Retinal pigment epithelial cell (primary cell): ENCODE data around the gene CSF1R.

Source experiments
- DNase-seq: peaks from one replicate; pipeline ENCODE4 v3.0.0-alpha.2; 2010; ENCODE audit warnings: low read depth
- H3K4me3 ChIP-seq: 2 replicates; pipeline ENCODE4 v1.5.1; 2011; ENCODE audit warnings: mild to moderate bottlenecking, low read length, control low read depth, moderate library complexity
- TF ChIP-seq, protein P1 (sequence below): conservative IDR thresholded peaks from 2 replicates; pipeline ENCODE4 v1.5.1; 2011; ENCODE audit warnings: low read depth, low read length, control low read depth, inconsistent platforms

CSF1R gene

DNA sequence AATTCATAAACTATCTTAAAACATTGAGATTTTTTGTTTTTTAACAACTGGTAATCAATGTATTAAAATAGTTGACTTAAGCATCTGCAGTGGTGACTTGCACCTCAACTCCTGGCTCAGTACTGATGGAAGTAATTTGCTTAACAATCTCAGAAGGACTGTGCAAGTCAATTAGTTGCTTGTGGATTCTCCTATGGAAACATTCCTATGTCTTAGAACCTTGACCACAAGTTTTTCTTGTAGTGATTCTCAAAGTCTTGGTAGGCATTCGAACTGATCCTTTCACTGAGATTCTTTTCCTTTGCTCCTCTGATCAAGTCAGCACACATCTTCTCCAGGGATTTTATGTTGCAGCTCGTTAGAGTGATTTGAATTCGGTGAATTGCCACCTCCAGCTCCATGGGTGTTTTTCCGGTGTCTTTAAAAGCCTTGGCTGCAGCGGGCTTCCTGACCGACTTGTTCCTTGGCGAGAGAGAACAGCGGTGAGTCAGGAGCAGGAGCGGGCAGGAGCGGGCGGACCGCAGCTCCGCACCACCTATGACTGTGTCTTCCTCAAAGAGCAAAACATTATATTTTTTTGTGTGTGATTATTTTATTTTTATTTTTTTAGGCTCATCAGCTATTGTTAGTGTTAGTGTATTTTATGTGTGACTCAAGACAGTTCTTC lies 64.7 kb downstream of the CSF1R start:
- DNase-seq: peak; percentile 71
- H3K4me3 ChIP-seq: peak overlapping the region; percentile 6
- TF ChIP-seq, protein P1, sequence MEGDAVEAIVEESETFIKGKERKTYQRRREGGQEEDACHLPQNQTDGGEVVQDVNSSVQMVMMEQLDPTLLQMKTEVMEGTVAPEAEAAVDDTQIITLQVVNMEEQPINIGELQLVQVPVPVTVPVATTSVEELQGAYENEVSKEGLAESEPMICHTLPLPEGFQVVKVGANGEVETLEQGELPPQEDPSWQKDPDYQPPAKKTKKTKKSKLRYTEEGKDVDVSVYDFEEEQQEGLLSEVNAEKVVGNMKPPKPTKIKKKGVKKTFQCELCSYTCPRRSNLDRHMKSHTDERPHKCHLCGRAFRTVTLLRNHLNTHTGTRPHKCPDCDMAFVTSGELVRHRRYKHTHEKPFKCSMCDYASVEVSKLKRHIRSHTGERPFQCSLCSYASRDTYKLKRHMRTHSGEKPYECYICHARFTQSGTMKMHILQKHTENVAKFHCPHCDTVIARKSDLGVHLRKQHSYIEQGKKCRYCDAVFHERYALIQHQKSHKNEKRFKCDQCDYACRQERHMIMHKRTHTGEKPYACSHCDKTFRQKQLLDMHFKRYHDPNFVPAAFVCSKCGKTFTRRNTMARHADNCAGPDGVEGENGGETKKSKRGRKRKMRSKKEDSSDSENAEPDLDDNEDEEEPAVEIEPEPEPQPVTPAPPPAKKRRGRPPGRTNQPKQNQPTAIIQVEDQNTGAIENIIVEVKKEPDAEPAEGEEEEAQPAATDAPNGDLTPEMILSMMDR: no peak

DNA sequence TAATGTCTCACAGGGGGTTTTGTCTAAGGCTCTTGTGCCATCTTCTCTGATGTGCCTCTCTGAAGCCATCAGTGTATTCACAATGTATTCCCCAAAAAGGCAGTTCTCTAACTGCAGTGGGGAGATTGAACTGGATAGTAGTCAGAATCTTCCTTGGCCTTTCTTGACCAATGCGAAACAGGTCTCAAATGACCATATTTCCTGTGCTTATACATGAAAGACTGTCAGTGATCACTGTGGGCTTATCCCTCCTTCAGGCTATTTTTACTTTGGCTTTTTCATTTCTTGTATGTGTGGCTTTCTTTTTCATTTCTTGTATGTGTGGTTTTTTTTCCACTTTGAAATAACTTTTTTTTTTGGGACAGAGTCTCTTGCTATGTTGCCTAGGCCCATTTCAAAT lies 66.1 kb downstream of the CSF1R start:
- H3K4me3 ChIP-seq: no peak overlapping the region
- TF ChIP-seq, protein P1: no peak
- DNase-seq: no peak

- DNase-seq: no peak
- TF ChIP-seq, protein P1: no peak
- no peak overlapping the region for H3K4me3 ChIP-seq
These were observed 68.9 kb downstream of the CSF1R start for GRCh38 chr5:150017226-150018005.

- TF ChIP-seq, protein P1: no peak
- H3K4me3 ChIP-seq: no peak overlapping the region
These were observed 69.8 kb downstream of the CSF1R start for GRCh38 chr5:150016537-150016936.

DNA sequence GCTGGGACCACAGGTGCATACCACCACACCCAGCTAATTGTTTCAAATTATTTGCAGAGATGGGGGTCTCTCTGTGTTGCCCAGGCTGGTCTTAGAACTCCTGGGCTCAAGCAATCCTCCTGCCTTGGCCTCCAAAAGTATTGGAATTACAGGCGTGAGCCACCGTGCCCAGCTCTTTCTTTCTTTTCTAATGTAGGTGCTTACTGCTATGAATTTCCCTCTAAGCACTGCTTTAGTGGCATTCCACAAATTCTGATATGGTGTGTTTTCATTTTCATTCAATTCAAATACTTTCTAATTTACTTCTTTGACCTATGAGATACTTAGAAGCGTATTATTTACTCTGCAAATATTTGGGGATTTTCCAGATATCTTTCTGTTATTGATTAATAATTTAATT lies 70.9 kb downstream of the CSF1R start:
- TF ChIP-seq, protein P1: no peak
- DNase-seq: no peak
- no peak overlapping the region for H3K4me3 ChIP-seq

More at GRCh38 chr5:150016537-150016936, 69.8 kb downstream of the CSF1R start:
- no peak for DNase-seq

DNA sequence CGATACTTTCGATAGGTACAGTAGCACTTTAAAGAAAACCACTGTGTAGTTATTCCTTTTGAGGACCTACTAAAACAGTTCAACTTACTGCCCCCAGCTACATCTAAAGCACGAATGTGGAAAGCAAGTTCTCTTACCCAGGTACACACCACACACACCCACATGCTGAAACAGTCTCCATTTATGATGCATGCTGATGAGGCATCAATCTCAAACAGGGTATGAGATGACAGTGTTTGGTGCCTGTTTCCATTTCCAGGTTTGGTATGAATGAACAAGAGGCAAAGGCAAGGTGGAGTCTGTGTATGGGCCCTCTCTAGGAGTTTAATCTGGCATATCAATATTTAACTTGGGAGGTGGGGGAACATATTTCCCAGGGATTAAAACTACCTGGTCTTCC lies 71.9 kb downstream of the CSF1R start:
- DNase-seq: no peak
- no peak overlapping the region for H3K4me3 ChIP-seq
- TF ChIP-seq, protein P1: no peak

DNA sequence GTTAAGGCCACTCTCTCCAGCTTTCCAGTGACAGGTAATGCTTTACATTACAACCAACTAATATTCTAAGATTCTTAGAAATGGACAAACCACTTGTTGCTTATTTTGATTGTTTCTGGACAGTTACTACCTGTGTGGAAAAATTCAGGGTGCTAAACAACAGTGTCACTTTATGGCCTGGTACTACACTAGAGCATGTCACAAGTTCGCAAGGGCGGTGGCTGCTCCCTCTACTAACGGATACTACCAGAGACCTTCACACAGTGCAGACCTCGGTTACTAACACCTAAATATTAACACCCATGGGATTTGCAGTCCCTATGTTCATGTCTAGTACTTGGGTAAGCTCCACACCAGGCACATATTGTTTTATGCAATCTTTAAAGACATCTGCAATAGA lies 72.4 kb downstream of the CSF1R start:
- H3K4me3 ChIP-seq: no peak overlapping the region
- DNase-seq: no peak
- TF ChIP-seq, protein P1: no peak
